ENCODE data around the gene KRTAP10-8. TPM values are rescaled to one million over a fixed set of nuclear protein-coding genes. Genes with fewer than 3 reads are reported as not detected.

The KRTAP10-8 gene, protein sequence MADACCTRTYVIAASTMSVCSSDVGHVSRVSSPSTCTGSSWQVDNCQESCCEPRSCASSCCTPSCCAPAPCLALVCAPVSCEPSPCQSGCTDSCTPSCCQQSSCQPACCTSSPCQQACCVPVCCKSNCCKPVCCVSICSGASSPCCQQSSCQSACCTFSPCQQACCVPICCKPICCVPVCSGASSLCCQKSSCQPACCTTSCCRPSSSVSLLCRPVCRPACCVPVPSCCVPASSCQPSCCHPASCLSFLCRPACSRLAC
- polyA plus RNA-seq (2011; rRNA removed) (not detected in 2 replicates), polyA minus RNA-seq (2011; rRNA and poly(A)+ RNA removed) (not detected in 2 replicates)

DNA sequence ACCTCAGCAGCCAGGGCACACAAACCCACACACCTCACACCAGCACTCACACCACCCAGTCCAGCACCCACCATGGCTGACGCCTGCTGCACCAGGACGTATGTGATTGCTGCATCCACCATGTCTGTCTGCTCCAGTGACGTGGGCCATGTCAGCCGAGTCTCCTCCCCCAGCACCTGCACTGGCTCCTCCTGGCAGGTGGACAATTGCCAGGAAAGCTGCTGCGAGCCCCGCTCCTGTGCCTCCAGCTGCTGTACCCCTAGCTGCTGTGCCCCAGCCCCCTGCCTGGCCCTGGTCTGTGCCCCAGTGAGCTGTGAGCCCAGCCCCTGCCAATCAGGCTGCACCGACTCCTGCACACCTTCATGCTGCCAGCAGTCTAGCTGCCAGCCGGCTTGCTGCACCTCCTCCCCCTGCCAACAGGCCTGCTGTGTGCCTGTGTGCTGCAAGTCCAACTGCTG, at the start of gene KRTAP10-8:
TSS of gene KRTAP10-8 (plus strand) at position 51 of the 458 bp plus-strand sequence. CDS start at position 73, 22 bp downstream.
- ChIA-PET CTCF (no interaction called here), POLR2A (no interaction called here)
- Histone ChIP-seq H3K36me3 (ENCODE audit: control insufficient read depth, insufficient read depth, low read length) (no peaks in the 10 kb centered on the region), H3K27me3 (ENCODE audit: control insufficient read depth, insufficient read depth, low read length) (no peaks in the 10 kb centered on the region), H3K4me3 (ENCODE audit: low read depth, low read length) (no peak within 1 kb of the TSS)
- TF ChIP-seq, protein P1, sequence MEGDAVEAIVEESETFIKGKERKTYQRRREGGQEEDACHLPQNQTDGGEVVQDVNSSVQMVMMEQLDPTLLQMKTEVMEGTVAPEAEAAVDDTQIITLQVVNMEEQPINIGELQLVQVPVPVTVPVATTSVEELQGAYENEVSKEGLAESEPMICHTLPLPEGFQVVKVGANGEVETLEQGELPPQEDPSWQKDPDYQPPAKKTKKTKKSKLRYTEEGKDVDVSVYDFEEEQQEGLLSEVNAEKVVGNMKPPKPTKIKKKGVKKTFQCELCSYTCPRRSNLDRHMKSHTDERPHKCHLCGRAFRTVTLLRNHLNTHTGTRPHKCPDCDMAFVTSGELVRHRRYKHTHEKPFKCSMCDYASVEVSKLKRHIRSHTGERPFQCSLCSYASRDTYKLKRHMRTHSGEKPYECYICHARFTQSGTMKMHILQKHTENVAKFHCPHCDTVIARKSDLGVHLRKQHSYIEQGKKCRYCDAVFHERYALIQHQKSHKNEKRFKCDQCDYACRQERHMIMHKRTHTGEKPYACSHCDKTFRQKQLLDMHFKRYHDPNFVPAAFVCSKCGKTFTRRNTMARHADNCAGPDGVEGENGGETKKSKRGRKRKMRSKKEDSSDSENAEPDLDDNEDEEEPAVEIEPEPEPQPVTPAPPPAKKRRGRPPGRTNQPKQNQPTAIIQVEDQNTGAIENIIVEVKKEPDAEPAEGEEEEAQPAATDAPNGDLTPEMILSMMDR (IDR thresholded peaks at IDR 0.05; ENCODE audit: insufficient read depth, low read depth, low read length), result no peak
- DNase-seq (ENCODE audit: low read depth), result no peak

DNA sequence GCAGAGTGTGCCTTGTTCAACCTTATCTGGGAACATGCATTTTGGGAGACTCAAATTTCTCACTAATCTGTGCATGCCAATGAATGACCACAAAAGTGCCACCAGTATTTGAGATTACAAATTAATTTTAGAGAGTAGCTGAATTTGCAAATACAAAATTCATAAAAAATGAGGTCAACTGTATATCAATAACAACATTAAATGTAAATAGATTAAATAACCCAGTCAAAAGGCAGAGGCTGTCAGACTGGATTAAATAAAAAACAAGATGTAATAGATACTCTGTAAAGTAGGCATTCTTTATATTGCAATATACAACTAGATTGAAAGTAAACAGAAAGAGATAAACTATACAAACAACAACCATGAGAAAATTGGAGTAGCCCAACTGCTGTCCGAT, 47.8 kb upstream of the KRTAP10-8 start:
- DNase-seq (ENCODE audit: low read depth), result no peak
- ChIA-PET CTCF (no interaction called here), POLR2A (no interaction called here)
- TF ChIP-seq, protein P1 (IDR thresholded peaks at IDR 0.05; ENCODE audit: insufficient read depth, low read depth, low read length), result no peak
- Histone ChIP-seq H3K27me3 (ENCODE audit: control insufficient read depth, insufficient read depth, low read length) (no peaks in the 10 kb centered on the region), H3K36me3 (ENCODE audit: control insufficient read depth, insufficient read depth, low read length) (no peaks in the 10 kb centered on the region), H3K4me3 (ENCODE audit: low read depth, low read length) (no peak overlapping the region)

DNA sequence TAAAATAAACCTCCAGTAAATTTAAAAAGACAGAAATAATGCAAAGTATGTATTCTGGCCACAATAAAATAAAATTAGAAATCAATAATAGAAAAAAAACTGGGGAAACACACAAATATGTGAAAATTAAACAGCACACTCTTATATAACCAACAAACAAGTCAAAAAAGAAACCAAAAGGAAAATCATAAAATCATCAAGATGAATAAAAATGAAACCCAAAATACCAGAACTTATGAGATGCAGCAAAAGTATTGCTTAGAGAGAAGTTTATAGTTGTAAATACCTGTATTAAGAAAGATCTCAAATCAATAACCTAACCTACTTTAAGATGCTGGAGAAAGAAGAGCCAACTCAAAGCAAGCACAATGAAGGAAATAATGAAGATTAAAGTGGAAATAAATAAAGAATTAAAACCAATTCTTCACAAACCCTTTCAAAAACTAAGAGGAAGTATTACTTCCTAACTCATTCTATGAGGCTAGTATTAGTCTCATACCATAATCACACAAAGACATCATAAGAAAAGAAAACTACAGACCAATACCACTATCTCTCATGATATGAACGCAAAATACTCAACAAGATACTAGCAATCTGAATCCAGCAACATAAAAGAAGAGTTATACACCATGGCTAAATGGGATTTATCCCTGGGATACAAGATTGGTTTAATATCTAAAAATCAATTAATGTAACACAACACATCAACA, 46.8 kb upstream of the KRTAP10-8 start:
- H3K36me3 ChIP-seq (ENCODE audit: control insufficient read depth, insufficient read depth, low read length), result no peaks in the 10 kb centered on the region
- ChIA-PET POLR2A (no interaction called here), CTCF (no interaction called here)
- TF ChIP-seq, protein P1 (IDR thresholded peaks at IDR 0.05; ENCODE audit: insufficient read depth, low read depth, low read length), result no peak
- H3K27me3 ChIP-seq (ENCODE audit: control insufficient read depth, insufficient read depth, low read length), result no peaks in the 10 kb centered on the region
- no peak overlapping the region for H3K4me3 ChIP-seq (ENCODE audit: low read depth, low read length)
- DNase-seq (ENCODE audit: low read depth), result no peak

DNA sequence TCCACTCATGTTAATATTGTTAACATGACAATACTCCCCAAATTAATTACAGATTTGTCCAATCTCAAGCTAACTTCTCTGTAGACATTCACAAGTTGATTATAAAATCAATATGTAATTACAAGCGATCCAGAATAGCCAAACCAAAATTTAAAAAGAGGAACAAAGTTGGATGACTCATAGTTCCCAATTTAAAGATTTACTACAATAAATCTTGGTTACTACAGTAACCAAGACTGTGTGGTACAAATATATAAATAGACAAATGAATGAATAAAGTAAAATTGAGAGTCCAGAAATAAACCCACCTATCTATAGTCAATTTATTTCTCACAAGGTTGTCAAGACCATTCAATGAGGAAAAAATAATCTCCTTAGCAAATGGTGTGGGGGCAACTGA, 45.5 kb upstream of the KRTAP10-8 start:
- no peaks in the 10 kb centered on the region for H3K27me3 ChIP-seq (ENCODE audit: control insufficient read depth, insufficient read depth, low read length)
- CTCF ChIA-PET, result no interaction called here
- no peak overlapping the region for H3K4me3 ChIP-seq (ENCODE audit: low read depth, low read length)
- H3K36me3 ChIP-seq (ENCODE audit: control insufficient read depth, insufficient read depth, low read length), result no peaks in the 10 kb centered on the region
- POLR2A ChIA-PET, result no interaction called here
- no peak for DNase-seq (ENCODE audit: low read depth)
- TF ChIP-seq, protein P1 (IDR thresholded peaks at IDR 0.05; ENCODE audit: insufficient read depth, low read depth, low read length), result no peak

DNA sequence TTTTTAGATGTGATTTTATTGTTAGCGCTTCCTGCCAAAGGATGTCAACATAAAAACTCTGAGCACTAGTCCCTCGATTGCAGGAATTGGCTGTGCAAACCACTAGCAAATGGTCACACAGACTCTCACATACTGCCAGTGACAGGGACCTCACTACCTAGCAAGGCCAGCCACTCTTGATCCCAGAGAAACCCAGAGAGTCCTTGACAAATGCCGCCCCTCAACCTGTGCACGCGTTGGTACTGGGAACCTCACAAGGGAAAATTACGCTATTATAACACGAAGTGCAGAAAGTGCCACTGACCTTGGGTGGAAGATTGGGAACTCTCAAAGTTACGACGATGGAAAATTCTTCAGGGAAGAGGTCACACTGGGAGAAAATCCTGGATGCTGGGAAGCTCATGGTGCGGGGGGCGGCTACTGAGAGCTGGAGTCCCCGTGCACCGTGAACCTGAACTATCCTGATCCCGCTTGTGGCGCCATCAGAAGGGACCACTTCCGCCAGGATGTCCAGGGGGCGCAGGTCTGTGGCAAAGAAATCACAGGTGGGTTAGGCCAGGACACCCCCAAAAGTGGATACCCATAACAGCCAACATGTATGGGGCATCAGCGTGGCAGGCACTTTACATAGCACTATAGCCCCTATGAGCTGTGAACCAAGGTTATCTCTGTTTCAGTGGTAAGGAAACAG, 44.3 kb upstream of the KRTAP10-8 start:
- POLR2A ChIA-PET, result no interaction called here
- TF ChIP-seq, protein P1 (IDR thresholded peaks at IDR 0.05; ENCODE audit: insufficient read depth, low read depth, low read length), result no peak

More for the DNA sequence above, 44.3 kb upstream of the KRTAP10-8 start:
- CTCF ChIA-PET, result no interaction called here
- no peaks in the 10 kb centered on the region for H3K27me3 ChIP-seq (ENCODE audit: control insufficient read depth, insufficient read depth, low read length)
- no peak for DNase-seq (ENCODE audit: low read depth)
- no peak overlapping the region for H3K4me3 ChIP-seq (ENCODE audit: low read depth, low read length)
- H3K36me3 ChIP-seq (ENCODE audit: control insufficient read depth, insufficient read depth, low read length), result no peaks in the 10 kb centered on the region
